Stimulated activated CD4-positive, alpha-beta T cell treated with anti-CD3 and anti-CD28 coated beads, Interleukin-4, amount 100 ng/mL, for 48 hours (primary cell): ENCODE results near the gene AGPAT4.

Experiments
- DNase-seq, 2 donors: peaks; one replicate each; pipeline ENCODE4 v3.0.0-alpha.2; 2020; ENCODE audit warnings: low read depth in 2 of 2

The AGPAT4 gene

GRCh38 chr6:161255518-161255917 lies 18.3 kb downstream of the AGPAT4 start:
- DNase-seq = no peak

DNA sequence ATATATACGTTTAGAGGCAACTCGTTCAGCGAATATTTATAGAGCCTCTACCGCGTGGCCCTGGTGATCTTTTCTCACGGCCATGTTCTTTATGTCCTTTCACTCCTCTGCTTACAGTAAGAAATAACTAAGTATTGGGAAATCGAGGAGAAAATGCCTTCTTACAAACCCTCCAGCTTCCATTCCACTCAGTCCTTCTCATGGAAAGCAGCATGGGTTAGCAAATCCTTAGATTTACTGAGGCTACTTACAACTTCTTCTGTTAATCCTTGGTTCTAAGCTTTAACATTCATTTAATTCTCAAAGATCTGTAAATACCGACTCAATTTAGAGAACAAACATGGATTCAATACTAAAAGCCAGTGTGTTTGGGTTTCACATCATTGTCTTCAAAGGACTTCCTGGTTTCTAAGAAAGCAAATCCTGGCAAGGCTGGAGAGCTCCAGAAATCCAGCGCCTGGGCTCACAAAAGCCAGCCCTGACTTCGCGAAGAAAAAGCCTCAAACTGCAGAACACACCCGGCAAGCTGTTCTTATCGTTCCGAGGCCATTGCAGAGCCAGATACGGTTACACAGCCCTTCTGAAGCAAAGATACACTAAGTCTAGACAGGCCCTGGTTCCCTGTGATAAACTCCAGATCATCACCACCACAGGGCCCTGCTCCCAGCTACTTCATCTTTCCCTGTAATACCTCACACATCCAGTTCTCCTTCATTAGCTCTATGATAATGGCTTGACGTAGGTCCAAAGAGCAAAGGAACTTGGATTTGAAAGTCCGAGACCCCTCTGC lies 19.2 kb downstream of the AGPAT4 start:
- no peak for DNase-seq

- DNase-seq = no peak
These were observed 19.8 kb downstream of the AGPAT4 start for GRCh38 chr6:161254126-161254463.

- DNase-seq = no peak
These were observed 22.5 kb downstream of the AGPAT4 start for GRCh38 chr6:161251345-161251744.

GRCh38 chr6:161249327-161249726 lies 24.5 kb downstream of the AGPAT4 start:
- DNase-seq = no peak

DNA sequence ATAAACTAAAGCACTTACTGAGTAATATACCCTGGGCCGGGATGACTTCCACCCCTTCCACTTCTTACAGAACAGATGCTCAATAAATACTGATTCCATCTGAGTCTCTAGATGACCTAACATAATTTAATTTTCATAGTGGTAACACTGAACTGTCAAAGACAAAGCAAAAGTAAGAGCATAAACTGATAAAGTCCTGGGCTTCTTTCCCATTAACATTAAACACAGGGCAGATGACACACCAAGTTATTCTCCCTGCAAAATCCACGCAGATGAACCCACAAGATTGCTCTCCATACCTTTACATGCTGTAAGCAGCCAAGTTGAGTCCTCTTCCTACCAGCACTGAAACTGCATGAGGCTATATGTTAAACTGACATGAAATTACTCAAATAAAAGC lies 27.1 kb downstream of the AGPAT4 start:
- DNase-seq = no peak

DNA sequence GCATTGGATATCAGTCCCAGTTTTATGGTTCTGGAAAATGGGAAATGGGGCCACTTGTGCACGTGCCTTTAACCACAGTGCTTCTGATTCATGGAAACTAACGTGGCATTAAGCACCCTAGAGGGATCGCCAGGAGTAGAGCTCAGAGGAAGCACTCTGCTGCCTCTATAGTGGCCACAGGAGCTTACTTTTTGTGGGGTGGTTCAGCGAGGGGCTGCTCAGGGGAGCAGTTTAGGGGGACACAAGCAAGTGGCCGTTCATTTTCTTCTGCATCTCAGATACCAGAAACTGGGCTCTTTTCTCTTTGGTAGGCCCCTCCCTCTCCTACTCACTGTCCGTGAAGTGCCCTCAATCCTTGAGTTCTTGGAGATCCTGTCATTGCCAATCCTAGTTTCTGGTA lies 28.5 kb downstream of the AGPAT4 start:
- no peak for DNase-seq

- no peak for DNase-seq
These were observed 29.1 kb downstream of the AGPAT4 start for GRCh38 chr6:161244725-161245124.

GRCh38 chr6:161242779-161243693 lies 30.8 kb downstream of the AGPAT4 start:
- no peak for DNase-seq

DNA sequence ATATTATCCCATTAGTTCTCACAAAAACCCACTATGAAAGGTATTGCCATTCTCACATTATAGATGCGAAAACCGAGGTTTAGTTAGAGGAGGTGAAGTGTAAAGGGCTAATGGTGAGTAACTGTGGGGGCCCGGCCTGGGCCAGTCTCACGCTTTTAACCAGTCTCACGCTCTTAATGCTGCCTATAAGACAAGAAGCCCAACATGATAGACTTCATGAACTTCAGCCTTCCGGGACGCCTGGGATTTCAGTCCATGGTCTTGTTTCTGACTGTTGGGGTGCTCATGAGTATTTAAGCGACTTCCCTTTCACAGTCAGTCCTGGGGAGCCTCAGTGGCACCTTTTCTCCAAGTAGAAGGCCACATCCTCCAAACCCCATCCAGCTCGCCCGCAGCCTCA lies 31.7 kb downstream of the AGPAT4 start:
- no peak for DNase-seq

GRCh38 chr6:161239001-161239400 lies 34.9 kb downstream of the AGPAT4 start:
- DNase-seq = no peak

DNA sequence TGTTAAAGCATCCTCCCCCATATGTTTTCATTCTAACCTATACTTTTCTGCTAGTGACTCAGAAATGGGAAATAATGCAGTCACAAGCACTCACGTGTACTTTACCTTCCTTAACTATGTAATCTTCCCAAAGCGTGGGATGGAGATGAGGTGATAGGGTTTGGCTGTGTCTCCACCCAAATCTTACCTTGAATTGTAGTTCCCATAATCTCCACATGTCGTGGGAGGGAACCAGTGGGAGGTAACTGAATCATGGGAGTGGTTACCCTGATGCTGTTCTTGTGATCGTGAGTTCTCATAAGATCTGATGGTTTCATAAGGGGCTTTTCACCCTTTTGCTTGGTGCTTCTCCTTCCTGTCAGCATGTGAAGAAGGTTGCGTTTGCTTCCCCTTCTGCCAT lies 35.4 kb downstream of the AGPAT4 start:
- DNase-seq = no peak

DNA sequence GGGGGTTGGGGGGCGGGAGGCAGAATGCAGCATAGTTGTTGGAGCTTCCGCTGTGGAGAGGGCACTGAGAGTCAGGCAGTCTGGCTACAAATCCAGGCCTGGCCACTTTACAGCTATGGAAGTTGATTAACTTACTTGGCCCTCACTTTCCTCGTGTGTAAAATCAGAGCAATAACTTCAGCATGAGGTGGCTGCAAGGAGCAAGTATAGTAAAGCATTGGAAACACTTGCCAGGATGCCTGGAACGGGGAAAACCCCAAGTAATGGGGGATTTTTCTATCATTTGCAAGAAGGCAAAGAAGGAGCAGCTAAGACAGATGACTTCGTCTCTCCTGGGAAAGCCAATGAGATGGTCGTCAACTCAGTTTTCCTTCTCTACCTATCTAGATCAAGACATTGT lies 35.8 kb downstream of the AGPAT4 start:
- DNase-seq = no peak

DNA sequence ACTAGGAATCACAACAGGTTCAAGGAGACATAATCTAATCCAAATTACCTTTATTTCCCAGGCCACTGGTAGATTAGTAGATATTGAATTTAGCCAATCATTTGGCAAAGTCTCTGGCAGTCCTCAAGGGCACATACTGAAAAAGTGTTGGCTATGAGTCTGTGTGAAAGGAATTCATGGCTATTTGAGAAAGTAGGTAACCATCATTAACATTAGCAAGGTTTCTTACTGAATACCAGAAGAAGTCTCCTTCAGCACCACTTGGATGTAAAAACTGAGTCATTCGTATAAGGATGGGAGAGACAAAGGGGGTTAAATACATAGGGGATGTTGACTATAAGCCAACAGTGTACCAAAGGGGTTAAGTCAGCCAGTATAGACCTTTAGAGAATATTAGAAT lies 36.7 kb downstream of the AGPAT4 start:
- no peak for DNase-seq

- no peak for DNase-seq
These were observed 37.9 kb downstream of the AGPAT4 start for GRCh38 chr6:161235776-161236633.

- DNase-seq = no peak
These were observed 39.7 kb downstream of the AGPAT4 start for GRCh38 chr6:161233986-161234661.

- DNase-seq = no peak
These were observed 41.4 kb downstream of the AGPAT4 start for GRCh38 chr6:161232467-161232866.

- no peak for DNase-seq
These were observed 41.9 kb downstream of the AGPAT4 start for GRCh38 chr6:161232010-161232409.

GRCh38 chr6:161230339-161230738 lies 43.5 kb downstream of the AGPAT4 start:
- no peak for DNase-seq

DNA sequence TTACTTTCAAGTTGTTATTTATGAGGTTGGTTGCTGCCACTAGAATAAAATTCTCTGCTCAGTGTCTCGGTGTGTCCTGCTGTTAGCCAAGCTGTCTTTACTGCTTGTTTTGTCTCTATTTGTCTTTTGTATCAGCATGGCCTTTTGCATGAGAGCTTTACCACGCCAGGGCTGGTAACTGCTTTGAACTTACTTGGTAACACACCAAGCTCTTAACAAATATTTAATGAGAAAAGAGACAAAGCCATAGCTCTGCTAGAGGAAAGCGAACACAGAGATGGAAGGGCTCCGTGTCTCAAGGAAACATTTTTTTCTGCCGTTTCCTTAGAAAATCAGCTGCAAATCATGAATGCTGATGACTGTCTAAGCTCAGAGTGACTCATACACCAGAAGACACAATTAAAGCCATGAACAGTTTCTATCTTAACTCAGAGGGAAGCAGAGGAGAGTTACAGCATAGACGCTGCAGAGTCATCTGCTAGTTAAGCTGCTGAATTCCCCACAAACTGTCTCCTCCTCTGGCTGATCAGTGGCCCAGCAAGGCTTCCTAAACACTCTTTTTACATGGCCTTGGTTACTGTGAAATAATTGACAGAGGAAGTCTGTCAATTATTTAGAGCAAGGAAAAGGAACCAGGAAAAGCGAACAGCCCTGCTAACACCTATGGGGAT lies 44.8 kb downstream of the AGPAT4 start:
- no peak for DNase-seq

- DNase-seq = no peak
These were observed 45.8 kb downstream of the AGPAT4 start for GRCh38 chr6:161228096-161228495.
